CD4-positive, alpha-beta T cell treated with Interferon alpha-2 for 1 hour (primary cell): Measurements from ENCODE around the gene FGF8.
A peak's percentile ranks its signal among the peaks of the same experiment; 100 is the strongest.
"Not testable (repeated sequence)": the region's sequence is repeated elsewhere in the genome, so short reads cannot be mapped to it uniquely, and the experiment has no call there.

Experiments
- DNase-seq, 2 donors: peaks; one replicate each; pipeline ENCODE4 v3.0.0-alpha.2; 2020 to 2022

The FGF8 gene

GRCh38 chr10:101775273-101776160 is at the start of gene FGF8:
Gene FGF8 (minus strand): TSS chr10:101776114. CDS start chr10:101775900, 214 bp downstream.
- no peak for DNase-seq

GRCh38 chr10:101824736-101825135 is 48.8 kb upstream of the FGF8 start:
- DNase-seq = no peak

GRCh38 chr10:101818872-101819633 is 43.1 kb upstream of the FGF8 start:
- no peak for DNase-seq

GRCh38 chr10:101818119-101818871 is 42.4 kb upstream of the FGF8 start, which contains the start of gene OGA:
Gene OGA (minus strand): TSS chr10:101818444. CDS start chr10:101818022, 422 bp downstream.
- DNase-seq = peak; percentile 99 to 100

GRCh38 chr10:101817337-101818118 is 41.6 kb upstream of the FGF8 start:
- DNase-seq = peak in 1 of 2 donors; percentile 35

- DNase-seq = no peak
These were observed 41.0 kb upstream of the FGF8 start for GRCh38 chr10:101816913-101817336.

- no peak for DNase-seq
These were observed 40.5 kb upstream of the FGF8 start for GRCh38 chr10:101816376-101816775.

GRCh38 chr10:101814466-101815071 is 38.7 kb upstream of the FGF8 start:
- DNase-seq = peak in 1 of 2 donors; percentile 16

GRCh38 chr10:101812606-101813005 is 36.7 kb upstream of the FGF8 start:
- DNase-seq = no peak

- no peak for DNase-seq
These were observed 31.2 kb upstream of the FGF8 start for GRCh38 chr10:101807158-101807557.

GRCh38 chr10:101803511-101803910 is 27.6 kb upstream of the FGF8 start:
- no peak for DNase-seq

GRCh38 chr10:101797403-101798059 is 21.6 kb upstream of the FGF8 start:
- DNase-seq = no peak

GRCh38 chr10:101793526-101793925 is 17.6 kb upstream of the FGF8 start:
- no peak for DNase-seq

- no peak for DNase-seq
These were observed 13.8 kb upstream of the FGF8 start for GRCh38 chr10:101789686-101790085.

- not testable (repeated sequence) for DNase-seq
These were observed 13.3 kb upstream of the FGF8 start for GRCh38 chr10:101789231-101789630.

GRCh38 chr10:101785801-101786200 is 9.9 kb upstream of the FGF8 start:
- DNase-seq = no peak

- DNase-seq = no peak
These were observed 8.6 kb upstream of the FGF8 start for GRCh38 chr10:101784558-101784957.

- DNase-seq = no peak
These were observed 7.8 kb upstream of the FGF8 start for GRCh38 chr10:101783736-101784118.

- DNase-seq = peak; percentile 77 to 81
These were observed 7.2 kb upstream of the FGF8 start, which contains the start of gene NPM3 for GRCh38 chr10:101782811-101783735. Gene NPM3 (minus strand): TSS chr10:101783446. CDS start chr10:101783390, 56 bp downstream.
